ENCODE data around the gene IL5RA.

IL5RA gene

GRCh38 chr3:3059645-3060044, 50.5 kb downstream of the IL5RA start:
- no peak for DNase-seq

- no peak for DNase-seq
Measured at GRCh38 chr3:3053974-3054373, 56.2 kb downstream of the IL5RA start.

- no peak for DNase-seq
Measured at GRCh38 chr3:3038201-3038991, 71.8 kb downstream of the IL5RA start.

- DNase-seq, result no peak
Measured at GRCh38 chr3:3037156-3037555, 73.0 kb downstream of the IL5RA start.

GRCh38 chr3:3031326-3031725, 78.8 kb downstream of the IL5RA start:
- DNase-seq, result no peak

GRCh38 chr3:3027976-3028567, 82.1 kb downstream of the IL5RA start:
- DNase-seq, result no peak

- DNase-seq, result no peak
Measured at GRCh38 chr3:3023111-3023745, 86.9 kb downstream of the IL5RA start.

- no peak for DNase-seq
Measured at GRCh38 chr3:3020209-3020608, 90.0 kb downstream of the IL5RA start.
